DMS53 treated with DMSO at 0.1 percent for 48 hours (cell line): ENCODE results near the gene GAL.

ENCODE experiments used
- DNase-seq: peaks from one replicate; lab custom pipeline; 2025; ENCODE audit not compliant: unreplicated experiment; lab: John Stamatoyannopoulos, UW

GAL gene

DNA sequence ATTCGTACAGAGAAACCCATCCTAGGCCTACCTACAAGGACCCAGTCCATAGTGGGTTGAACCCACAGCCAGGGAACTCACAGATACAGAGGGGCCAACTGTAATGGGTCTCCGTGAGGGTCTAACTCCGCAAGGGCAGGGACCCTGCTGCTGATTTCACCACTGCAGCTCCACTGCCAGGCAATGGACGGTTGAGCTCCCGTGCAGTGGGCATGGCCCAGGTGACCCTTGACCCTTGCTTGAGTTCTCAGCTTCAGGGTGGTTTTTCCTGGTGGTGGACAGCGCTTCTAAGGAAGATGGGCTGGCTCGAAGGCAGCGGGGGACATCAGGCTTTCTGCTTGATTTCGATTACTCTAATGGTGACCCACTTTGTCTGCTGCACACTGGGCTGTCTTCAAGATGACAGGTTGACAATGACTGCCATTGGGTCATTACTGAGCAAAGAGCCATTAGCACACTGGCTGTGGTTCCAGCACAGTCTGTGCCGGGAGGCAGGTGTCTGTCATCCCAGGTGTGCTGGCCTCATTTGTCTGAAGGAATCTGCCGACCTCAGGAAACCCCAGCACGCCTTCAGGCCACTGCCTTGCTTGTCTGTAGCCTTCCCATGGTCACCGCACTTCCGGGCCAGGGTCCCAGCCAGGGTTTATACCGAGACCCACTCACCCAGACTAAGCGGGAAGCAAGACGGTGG, 3.7 kb upstream of the GAL start:
- DNase-seq = no peak

DNA sequence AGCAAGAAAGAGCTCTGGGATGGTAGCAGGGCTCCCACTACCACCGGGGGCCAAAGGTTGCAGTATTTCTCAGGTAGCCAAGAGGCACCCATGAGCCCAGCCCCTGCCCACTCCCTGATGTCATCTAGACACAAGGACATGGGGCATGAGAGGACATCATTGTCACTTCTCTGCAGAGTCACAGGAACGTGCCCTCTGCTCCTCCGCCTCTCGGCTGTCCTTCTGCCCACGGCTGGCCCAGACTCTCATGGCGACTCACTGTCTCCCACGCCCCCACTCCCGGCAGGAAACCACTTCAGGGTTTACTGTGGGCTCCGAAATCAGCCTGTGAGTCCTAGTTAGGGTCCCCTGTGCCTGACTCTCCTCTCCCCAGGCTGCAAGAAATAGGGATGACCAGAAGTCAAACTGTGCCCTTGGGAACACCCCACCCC, 1.8 kb upstream of the GAL start:
- DNase-seq = no peak

DNA sequence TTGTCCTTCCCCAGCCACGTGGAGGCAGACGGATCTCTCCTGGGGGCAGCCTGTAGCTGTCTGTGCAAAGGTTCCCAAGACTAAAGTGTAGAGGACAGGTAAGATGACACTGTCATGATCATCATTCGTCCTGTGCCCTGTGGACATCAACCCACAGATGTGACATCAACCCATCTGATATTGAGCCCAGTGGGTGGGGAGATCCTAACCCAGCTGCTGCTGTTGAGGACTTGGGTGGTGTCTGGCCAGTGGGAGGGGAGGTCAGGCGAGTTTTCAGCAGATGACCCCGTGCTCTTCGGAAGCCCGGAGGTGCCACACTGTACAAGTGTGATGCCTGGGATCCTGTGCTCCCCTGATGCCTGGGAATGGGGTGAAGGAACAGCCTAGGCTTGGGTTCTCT, 1.2 kb upstream of the GAL start:
- DNase-seq = no peak

DNA sequence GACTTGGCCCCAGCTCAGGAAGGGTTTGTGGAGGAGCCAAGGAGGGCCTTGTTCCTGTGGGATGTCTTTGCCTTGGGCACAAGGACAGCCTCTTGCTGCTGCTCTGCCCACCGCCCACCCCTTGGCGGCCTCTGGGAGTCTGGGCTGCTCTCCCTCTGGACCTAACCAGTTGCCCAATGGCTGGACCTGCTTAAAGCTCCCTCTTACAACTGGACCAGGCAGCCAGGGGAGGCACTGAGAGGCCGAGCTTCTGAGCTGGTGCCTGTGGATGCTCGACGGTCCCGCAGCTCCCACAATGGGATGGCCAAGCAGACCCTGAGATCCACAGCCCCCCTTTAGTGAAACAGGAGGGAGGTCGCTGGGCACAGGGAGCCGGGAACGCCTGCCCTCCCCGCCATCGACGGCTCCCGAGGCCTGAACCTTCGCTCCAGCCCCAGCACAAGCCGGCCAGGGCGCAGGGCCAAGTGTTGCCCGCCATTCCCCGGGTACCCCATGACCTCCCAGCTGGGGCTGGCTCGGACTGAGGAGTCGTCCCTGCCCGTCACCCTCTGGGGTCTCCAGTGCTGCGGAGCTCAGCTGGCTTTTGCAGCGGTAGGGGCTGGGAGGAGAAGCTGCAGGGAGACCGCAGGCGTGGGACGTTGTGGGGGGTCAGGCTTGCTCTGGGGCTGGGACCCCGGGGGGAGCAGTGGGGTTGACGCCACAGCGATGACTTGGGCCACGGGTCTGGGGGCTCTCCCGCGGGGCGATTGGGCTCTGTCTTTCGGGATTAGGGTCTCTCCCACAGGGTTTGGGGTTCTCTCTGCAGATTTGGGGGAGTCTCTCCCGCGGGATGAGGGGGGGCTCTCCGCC, 584 bp upstream of the GAL start:
- no peak for DNase-seq

DNA sequence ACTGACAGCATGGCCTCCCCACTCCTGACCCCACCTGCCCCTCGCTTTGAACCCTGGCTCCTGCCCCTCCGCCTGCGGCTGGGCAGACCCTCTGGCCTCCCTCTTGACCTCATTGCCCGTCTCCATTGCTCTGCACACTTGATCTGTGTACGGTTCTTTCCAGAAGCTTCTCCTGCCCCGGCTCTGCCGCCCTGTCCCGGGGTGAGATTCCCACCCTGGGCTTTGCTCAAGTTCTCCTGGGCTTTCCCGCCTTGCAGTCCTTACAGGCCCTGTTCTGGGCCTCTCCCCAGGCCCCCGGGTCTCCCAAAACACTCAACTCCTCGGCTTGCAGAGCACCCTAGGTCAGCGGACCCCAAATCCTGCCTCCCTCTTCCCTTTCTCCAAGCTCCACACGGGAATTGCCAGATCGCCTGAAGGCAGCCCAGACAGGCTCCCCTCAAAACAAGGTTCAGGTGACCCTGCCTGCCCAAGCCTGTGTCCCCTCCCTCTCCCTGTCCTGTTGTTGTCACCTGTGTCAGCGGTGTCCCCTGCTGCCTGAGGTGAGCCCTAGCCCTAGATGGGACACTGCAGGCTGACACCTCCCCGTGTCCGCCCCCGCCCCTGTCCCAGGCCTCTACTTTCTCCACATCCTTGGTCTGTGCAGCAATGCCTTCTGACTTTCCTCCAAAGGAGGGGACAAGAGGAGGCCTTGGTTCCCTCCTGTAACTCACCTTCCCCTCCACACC, 1.5 kb downstream of the GAL start:
- no peak for DNase-seq

DNA sequence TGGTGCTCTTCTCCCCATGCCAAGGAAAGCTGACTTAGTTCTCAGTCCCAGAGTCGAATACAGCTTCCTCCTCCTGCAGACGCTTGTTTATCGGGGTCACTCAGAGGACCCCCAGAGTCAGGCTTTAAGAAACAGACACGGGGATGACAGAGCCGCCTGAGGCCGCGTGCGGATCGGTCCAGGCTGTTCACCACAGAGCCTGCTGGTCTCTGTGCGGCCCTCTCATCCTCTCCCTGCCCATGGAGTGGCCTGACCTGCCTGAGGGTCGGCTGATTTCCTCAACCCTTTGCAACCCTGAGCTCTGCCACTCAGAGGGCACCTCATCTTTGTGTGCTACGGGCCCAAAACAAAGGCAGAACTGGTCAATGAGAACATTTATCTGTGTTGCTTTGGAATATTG, 2.1 kb downstream of the GAL start:
- no peak for DNase-seq

DNA sequence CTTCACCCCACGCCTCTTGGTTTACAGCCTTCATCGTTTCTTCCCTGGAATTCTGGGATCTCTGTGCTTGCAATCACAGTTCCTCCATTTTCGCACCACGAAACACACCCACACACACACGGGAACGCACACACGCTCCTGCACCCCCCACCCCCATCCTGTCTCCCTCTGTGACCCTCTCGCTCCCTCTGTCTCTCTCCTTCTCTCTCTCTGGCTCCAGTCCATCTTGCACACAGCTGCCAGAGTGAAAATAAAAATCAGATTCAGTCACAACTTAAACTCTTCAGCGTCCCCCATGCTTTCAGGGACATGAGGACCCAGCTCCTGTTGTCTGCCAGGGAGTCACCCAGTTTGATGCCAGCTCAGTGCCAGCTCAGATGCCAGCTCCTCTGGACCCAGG, 3.0 kb downstream of the GAL start:
- DNase-seq = no peak

DNA sequence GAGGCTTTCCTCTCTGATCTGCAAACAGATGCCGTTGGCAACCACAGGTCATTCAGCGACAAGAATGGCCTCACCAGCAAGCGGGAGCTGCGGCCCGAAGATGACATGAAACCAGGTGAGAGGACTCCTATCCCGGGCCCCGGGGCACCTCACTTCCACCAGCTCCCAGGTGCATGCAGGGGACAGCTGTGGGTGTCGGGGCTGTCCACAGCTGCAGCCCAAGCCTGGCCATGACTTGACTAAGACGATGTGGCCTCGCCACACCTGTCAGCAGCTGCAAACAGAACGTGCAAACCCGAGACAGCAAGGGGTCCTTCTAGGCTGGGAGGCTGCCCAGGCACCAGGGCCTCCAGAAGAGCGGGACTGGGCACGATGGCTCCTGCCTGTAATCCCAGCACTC, 3.6 kb downstream of the GAL start:
- DNase-seq = no peak

DNA sequence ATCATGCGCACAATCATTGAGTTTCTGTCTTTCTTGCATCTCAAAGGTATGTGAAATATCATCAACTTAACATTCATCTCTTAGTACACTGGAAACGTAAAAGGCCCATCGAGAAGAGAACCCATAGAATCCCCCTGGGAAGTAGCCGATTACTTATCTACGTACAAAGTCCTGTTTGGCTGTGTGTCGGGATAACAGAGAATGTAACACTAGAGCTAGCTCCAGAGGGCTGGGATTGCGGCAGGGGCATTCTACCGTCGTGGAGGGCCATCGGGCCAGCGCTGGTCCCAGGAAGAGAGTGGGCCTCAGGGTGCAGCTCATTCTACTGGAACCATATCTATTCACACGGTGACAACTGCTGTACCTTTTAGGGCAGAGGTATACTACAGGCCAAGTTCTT, 4.5 kb downstream of the GAL start:
- no peak for DNase-seq

DNA sequence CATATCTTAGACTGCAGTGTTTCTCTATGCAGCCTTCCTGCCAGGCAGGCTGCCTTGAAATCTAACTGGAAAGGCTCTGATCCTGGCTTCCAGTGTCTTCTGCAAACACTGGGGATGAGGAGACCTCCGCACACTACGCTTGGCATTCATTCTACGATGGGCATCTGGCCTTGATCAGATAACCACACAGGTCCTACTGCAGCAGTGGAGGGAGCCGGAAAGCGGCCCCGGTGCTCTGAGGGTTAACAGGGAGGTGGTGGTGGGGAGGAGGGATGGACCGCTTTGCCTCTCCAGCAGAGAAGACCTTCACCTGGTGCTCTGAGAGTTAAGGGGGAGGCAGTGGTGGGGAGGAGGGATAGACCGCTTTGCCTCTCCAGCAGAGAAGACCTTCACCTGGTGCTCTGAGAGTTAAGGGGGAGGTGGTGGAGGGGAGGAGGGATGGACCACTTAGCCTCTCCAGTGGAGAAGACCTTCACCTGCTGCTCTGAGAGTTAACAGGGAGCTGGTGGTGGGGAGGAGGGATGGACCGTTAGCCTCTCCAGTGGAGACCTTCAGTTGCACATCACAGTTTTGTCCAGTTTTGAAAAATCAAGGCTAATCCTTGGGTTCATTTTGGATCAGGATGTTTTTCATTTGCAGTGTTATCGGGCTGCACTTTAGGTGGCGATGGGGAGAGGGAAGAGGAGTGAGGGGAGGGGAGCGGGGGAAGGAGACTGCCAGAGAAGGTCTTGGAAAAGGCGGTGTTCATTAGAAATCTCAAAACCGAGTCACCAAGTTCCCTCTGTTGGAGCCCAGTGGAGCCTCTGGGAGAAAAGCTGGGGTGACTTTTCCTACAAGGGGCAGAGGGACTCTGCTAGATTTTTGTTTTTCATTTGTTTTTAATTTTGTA, 5.6 kb downstream of the GAL start:
- DNase-seq = no peak

DNA sequence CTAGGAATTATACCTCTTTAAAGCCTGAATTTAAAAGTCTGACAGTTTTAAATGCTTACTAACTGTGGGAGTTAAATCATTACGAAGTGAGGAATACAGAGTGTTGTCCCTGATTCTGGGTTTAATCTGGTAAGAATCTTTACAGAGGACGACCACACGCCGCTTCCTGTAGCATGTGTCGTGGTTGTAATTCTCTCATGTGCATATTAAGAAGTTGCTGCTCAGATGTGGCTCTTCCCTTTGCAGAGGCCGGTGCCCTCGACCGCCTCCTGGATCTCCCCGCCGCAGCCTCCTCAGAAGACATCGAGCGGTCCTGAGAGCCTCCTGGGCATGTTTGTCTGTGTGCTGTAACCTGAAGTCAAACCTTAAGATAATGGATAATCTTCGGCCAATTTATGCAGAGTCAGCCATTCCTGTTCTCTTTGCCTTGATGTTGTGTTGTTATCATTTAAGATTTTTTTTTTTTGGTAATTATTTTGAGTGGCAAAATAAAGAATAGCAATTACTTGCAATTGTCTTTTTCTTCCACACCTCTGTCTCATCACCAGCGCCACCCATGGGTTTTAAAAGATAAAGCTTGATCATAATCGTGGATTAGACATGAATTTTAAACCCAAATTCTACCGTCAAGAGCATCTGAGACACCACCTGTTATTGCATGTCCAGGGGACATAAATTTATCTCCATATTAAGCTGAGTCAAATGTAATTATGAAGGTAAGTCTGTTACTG, 6.5 kb downstream of the GAL start:
- no peak for DNase-seq

DNA sequence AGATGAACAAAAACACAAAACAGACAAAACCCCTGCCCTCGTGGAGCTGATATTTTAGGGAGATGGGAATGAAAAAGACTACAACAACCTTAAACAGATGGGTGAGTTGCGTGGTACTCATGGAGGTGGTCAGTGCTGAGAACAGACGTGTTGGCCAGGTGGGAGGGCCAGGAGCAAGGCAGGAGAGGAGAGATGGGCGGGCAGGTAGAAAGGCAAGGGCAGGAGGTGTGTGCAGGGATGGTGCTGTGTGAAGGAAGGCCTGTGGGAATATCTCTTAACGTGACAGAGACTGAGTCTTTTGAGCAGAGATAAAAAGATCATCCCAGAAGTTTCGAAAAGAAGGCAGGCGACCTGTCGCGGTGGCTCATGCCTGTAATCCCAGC, 7.0 kb downstream of the GAL start:
- no peak for DNase-seq

DNA sequence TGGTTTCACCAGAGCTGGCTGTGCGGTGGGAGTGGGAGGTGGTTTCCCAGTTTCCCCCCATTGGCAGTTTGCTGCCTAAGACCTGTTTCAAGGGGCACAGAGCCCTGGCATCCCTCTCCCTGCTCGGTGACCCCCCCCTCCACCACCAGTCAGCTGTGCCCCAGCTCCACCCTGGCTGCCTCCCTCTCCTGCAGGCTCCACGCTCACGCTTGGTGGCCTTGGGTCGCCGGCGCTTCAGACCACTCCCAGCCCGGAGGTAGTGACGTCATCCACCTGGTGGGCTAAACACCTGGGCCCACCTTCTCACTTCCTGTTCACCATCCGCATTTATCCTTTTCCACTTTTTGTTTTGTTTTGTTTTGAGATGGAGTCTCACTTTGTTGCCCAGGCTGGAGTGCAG, 7.8 kb downstream of the GAL start:
- no peak for DNase-seq

DNA sequence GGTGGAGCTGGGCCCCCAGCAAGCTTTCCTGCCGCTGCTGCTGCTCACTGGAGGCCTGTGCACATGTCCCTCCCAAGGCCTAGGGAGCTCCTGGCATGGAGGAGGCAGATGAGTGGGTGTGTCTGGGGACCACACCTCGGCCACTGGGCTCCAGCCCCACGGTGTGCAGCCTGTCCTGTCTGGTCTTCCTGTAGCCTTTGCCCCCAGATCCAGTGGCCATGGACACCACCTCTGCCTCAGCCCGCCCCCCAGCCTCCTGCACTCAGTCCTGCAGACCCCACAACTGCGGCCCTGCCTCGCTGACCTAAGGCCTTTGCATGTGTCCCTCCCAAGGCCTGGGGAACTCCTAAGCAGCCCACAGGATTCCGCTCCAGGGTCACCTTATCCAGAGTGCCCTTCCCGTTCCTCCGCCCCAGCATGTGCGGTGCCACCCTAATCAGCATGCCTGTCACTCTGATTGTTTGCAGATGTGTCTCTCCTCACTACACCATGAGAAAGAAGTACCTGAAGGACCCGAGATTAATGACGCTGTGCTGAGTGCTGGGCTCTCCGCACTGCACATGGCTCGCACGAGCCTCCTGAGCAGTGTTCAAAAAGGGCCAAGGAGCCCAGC, 8.6 kb downstream of the GAL start:
- no peak for DNase-seq

DNA sequence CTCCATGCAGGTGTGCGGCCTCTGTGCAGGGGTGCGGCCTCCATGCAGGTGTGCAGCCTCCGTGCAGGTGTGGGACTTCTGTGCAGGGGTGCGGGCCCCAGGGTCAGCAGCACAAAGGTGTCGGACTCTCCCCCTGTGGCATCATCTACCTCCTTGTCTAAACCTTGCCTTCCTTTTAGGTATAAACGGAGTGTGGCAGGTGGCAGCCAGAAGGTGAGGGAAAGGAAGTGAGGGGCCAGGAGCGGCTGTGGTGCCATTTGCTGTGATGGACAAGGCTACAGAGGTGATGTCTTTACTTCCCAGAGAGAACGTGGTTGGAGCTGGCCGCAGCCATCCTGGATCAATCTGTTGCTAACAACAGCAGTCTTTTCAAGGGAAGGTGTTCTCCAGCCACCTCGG, 9.1 kb downstream of the GAL start:
- no peak for DNase-seq

DNA sequence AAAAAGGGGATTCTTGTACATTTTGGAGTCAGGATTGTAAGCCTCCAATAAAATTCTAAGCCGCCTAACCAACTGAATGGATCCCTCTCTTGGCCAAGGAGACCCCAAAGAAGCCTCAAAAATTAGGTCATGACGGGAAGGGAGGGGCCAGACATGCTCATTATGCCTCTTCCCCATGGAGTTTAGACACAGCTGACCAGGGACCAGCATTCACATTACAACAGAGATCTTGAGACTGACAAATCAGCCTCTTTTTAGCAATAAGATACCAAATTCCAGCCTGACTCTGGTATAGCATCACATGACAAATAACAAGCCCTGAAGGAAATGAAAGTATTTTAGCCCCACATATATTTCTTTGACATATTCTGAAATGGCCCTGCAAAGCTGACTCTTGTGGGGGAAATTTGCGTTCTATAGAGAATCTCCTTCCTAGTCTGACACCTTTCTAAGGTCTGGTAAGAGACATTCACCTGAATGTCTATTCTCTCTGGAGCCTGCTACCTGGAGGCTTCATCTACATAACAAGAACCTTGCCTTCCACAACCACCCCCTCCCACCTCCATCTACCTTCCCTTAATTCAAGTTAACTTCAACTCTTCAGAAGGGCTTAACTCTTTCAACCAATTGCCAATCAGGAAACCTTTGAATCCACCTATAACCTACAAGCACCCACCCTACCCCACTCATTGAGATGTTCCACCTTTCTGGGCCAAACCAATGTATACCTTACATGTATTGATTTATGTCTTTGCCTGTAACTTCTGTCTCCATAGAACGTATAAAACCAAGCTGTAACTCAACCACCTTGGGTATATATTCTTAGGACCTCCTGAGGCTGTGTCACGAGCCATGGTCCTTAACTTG, 10.3 kb downstream of the GAL start:
- no peak for DNase-seq

DNA sequence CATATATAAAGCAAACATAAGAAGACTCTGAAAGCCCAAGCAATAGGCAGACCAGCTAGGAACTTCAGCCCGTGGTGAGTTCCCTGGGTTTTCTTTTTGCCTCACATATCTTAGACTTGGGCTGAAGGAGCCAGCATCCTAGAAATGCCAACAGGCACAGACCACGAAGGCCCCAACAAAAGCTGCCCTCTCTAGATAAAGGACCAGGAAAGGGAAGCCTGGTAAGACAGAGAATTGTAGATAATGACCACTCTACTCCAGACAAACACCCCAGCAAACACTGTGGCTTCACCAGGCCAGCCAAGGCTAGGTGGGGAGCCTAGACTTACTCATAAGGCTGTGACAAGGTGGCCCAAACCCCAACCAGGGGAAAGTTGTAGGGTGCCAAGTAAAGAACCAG, 11.2 kb downstream of the GAL start:
- no peak for DNase-seq

DNA sequence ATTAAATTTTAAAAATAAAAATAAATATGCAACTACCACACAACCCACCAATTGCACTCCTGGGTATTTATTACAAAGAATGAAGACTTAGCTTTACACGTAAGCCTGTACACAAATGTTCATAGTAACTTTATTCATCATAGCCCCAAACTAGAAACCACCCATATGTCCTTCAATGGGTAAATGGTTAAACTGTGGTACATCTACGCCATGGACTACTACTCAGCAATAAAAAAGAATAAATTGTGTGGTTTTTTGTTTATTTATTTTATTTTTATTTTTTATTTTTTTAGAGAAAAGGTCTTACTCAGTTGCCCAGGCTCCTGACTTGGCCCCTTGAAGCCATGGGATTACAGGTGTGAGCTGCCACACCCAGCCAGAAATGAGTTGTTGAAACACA, 14.6 kb downstream of the GAL start:
- DNase-seq = no peak

DNA sequence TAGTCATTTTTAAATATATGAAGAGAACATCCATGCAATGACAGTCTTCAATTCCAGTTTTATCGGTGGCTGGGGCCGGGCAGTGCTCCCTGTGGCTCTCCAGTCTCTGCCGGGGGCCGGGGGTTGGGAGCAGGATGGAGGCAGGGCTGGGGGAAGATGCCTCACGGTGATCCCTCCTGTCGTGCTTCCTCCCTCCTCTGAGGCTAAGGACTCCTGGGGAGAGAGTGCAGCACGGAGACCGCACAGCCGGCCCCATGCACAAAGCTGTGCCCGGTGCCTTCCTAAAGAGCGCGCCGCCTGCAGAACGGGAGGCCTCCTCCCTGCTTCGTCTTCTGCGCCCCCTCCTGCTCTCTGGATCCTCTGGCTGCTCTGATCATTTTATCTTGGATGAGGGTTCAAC, 20.5 kb downstream of the GAL start:
- DNase-seq = no peak
